IPS-NIHi7 (cell line): Measurements from ENCODE around the gene EHMT1.

Experiments
- DNase-seq: peaks from one replicate; pipeline ENCODE4 v3.0.0; 2012; ENCODE audit warnings: mixed read lengths; ENCODE audit errors: extremely low spot score

Gene EHMT1

DNA sequence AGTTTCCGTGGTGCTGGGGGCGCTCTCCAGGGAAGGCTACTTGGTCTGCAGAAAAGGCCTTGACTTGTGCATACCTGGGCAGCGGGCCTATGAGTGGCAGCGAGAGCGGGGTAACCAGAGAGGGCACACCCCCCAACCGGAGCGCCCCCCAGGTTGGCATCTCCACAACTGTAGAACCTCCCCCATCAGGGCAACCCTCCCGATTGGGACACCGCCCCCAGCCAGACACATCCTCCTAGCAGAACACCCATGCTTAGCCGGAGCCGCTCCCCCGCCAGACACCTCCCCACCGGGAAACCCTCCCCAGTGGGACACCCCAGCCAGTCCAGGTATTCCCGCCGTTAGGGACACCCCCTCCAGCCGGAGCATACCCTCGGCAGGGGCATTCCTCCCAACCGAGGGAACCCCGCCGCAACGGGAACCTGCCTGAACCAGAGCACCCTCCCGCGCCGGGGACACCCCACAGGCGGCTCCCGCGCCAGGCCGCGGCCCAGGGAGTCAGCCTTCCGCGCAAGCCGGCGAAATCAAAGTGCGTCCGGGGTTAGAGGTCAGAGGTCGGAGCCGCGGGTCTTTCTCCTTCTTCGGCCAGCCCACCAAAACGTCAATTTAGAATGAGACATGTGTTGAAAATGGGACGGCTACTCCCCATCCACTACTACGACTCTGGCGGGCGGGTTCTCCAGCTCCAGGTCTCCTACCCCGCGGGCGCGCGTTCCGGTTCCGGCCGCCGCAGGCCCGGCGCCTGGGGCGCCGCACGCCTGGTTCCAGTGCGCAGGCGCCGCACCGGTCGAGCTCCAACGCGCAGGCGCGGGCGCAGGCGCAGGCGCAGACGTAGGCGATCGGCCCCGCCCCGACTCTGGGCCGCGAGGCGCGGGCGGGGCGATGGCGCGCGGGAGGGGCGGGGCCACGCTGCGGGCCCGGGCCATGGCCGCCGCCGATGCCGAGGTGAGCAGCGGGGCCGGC lies at the start of gene EHMT1:
Gene EHMT1, plus strand, starts transcription at position 901 of the 963 bp plus-strand sequence. Its CDS starts 24 bp downstream, at position 925.
- peak; percentile 97 for DNase-seq

DNA sequence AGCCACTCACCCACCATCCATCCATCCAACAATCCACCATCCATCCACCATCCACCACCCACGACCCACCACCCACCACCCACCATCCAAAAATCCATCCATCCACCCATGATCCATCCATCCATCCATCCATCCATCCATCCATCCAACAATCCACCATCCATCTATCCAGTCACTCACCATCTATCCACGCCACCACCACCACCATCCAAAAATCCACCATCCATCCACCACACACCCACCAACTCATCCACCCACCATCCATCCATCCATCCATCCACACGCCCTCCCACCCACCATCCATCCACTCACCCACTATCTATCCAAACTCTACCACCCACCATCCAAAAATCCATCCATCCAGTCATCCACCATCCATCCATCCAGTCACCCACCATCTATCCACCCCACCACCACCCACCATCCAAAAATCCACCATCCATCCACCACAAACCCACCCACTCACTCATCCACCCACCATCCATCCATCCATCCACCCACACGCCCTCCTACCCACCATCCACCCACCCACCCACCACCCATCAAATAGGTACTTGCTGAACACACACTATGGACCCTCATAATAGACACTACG lies 49.1 kb upstream of the EHMT1 start:
- DNase-seq: no peak

DNA sequence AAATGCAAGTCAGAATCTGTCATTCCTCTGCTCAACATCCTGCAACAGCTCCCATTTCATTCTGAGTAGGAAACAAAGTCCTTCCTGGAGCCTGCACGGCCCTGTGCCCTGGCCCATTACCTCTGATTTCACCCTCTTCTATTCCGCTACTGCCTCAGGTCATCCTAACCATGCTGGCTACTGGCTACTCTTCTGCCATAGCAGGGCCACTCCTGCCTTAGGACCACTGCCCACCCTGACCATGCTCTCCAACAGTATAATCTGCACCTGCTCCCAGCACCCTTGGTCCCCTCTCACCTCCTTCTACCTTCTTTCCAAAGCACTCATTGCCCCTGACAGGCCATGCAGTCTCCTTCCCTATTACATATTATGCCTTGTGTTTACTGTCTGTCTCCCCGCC lies 48.2 kb upstream of the EHMT1 start:
- no peak for DNase-seq

DNA sequence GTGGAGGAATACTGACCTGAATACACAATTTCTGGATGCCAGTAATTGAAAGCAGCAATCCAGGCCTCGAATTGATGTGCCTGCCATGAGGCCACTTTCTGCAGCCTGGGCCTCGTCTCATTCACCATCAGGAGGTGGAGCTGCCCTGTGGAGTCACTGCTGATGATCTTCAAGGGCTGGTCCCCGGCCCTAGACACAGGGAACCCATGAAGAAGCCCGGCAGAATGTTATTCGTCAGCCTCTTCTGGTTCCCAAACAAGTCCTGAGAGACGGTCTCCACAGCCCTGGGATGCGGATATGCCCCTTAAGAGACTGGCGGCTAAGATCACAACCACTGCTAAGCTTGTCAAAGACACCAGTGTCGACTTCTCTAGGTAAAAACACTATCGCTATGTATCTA lies 44.6 kb upstream of the EHMT1 start:
- DNase-seq: no peak

DNA sequence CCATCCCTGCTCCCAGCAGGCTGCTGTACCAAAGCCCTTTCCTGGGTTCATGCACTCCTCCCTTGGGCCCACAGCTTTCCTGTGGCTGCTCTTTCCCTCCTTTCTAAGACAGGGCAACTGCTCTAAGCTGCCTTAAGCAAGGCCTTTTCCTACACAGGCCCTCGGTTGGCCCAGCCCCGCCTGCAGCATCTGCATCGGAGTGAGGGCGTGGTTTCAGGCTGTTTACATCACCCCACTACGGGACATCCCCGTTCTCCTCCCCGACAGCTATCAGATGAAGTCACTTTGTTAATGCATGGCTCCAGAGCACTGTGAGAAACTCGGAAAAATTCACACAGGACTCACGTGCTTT lies 43.5 kb upstream of the EHMT1 start:
- no peak for DNase-seq

DNA sequence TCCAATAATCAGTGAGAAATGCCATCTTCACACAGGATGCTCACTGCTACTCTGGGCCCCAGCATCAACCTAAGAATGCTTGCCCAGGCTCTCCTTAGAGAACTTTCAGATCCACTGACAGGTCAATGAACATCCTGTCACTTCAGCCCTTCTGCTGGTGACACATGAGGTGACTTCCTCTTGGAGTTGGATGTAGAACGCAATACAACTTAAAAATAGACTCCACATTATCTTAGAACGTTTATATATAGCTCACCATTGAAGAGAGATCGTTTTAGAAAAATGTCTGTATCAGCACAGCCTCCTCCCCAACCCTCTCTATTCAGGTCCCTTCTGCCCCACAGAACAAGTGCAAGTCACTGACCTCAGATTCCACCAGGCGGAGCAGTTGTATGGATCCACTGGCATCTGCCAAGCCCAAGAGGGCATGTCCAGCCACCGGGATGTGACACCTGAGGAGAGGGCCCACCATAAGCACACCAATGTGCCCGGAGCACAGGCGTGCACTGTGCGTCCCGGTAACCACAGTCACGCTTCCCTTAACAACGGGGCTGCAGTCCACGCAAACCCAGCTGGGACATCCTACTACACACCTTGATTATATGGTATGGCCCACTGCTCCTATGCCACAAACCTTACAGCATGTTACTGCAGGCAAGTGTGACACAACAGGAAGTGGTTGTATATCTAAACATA lies 42.9 kb upstream of the EHMT1 start:
- no peak for DNase-seq

DNA sequence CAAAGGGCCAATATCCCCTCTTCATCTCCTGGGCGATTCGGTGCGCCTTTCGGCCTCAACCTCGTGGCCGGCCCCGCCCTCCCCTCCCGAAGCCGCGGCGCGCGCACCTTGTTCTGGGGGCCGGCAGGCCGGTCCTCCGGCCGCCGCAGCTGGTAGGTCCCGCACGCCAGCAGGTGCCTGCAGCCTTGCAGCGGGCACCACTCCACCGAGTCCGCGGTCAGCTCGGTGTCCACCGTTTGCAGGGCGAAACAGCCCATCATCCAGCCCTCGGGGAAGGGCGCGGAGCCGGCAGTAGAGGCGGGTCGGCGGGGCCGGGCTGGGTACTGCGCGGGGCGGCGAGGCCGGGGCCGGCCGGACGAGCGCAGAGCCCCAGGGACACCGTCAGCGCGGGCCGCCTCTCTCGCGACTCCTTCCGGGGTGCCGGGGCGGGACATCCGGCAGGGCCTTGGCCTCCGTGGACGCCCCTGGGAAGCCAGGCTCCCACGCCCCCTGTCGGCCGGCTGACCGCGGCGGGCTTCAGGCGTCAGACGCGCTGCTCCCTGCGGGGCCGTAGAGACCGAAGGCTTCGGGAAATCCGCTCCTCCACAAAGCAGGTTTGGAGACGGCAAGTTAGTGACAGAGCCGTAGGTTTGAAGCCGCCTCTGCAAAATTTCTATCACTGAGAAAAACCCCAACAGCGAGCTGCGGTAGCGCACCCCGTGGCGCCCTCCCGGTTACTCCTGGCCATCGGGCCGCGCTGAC lies 40.1 kb upstream of the EHMT1 start, which contains the start of gene DPH7:
Gene DPH7, minus strand, starts transcription at position 408 of the 741 bp plus-strand sequence. Its CDS starts 148 bp downstream, at position 260.
- peak; percentile 98 for DNase-seq

DNA sequence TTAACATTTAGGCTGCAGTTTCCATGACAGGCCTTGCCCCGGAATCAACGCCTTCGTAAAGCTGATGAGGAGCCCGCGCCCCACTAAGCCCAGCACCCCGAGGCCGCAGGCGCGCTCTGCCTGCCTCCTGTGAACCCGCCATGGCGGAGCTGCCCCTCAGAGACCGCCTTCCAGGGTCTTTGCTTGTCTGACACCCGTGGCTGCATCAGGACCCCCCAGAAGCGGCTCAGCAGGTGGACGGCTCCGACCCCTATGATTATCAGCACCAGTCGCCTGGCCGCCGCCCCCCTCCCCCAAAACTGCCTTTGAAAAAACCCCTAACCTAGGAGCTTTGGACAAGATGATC lies 39.6 kb upstream of the EHMT1 start:
- DNase-seq: no peak

DNA sequence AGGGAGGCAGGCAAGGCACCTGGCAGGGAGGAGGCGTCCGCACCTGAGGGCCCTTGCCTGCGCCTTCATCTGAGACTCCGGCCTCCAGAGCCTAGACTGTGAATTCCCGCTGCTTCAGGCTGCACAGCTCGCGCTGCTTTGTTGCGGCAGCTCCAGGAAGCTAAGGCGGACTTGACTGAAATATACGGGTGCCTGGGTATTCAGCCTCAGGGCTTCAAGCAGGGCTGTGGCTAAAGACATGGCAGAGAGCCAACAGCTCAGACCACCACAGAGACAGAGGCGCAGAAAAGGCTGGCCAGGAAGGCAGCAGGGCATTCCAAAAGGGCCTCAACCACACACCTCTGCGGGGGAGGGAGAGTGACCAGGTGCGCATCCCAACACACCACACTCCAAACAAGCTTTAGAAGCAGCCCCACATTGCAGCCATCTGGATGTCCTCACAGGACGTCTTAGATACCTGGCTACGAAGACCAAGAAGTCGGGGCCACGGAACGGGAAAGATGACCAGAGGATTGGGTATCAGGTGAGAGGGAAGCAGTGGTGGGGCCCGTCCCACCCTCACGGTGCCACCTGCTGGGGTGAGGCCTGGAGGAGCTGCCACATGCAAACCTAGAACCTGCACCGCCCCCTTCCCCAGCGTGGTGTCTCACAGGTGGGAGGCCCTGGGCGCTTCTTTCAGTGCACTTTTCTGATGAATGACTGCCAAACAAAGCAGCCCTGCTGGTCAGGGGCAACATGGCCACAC lies 38.4 kb upstream of the EHMT1 start:
- no peak for DNase-seq

DNA sequence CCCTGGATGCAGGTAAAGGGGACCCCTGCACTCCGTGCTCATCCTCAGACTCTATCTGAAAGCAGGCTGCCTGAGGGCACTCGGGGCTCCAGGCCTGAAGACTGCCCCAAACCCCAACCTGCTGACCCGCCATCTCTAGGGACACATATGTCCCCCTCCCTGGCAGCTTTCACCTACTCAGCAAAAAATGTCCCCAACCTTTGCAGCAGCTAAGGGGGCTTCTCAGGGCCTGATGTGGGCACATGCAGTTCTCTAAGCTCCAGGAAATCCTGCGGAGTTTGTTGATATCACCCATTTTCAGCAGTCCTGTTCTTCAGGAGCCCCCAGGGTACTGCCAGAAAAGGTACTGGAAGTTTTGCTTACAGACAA lies 37.9 kb upstream of the EHMT1 start:
- no peak for DNase-seq

DNA sequence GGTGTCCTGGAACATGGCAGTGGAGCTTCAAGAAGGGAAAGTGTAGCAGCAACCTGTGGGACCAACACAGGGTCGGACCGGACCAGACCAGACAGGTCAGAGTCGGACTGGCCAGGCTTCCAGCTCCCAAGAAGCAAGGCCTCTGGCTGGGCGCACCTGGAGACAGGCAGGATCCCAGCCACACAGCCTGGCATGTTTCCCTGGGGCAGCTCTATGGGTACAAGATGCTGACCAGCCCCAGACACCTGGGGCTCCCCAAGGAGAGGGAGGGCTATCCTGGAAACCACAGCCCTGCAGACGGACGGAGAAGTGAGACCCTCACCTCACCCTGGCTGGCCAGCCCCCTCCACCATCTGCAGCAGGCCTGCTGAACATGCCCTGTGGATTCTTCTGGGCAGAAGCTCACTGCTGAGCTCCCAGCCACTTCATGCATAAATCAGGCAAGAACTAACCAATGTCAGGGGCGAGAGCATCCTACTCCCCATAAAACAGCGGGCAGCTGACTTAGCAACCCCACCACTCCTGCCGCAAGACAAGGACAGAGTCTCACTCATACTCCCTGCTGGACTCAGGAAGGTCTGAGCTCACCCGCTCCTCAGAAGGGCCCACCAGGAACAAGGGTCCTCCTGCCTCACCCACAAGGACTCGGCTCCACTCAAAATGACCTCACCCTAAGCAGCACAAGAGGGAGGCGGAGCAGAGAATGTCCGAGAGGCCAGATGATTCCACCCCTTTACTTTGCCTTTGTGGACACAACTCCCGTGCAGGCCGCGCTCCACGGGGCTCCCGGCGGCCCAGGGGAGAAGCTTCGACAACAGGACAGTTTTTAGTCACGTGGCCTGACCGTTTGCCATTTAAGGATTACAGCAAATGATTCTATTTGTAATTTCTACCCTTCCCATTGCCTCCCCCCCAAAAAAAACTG lies 37.2 kb upstream of the EHMT1 start:
- DNase-seq: no peak

DNA sequence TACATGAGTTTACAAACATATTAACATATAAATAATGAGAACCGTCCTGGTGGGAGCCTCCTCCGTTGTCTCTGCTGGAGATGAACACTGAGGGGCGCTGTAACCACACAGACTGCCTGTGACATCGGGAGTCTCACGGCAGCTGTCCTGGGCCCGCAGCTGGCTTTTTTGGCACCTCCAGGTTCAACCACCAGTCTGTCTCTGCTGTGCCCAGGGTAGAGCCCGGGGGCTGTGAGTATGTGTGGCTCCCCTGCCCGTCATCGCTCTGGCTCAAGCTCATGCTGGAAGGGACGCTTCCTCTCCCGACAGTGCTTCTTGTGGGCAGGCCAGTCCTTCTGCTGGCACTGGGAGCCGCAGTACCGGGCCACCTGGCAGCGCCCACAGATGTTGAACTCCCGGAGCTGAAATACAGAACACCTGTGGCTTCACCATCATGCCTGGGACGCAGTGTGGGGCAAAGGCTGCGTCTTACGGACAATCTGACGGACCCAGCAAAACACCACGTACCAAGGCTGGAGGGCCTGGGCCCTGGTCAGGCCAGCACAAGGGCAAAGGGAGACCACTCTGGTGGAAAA lies 36.4 kb upstream of the EHMT1 start:
- peak; percentile 68 for DNase-seq

DNA sequence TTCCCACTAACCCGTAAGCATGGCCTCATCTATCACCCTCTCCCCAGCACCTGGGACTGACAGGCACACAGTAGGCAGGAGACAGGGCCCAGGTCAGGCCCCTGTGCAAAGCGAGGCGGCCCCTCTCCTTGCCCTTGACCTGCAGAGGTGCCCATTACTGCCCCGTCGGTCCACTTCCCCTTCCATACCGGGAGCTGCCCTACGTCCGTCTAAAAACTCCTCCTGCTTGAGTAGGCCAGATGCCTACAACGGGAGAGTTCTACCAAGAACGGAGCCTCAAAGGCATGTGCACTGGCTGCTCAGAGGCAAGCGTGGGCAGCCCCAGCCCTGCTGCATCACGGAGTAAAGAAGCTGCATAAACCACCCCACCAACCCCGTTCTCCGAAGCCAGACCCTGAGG lies 35.5 kb upstream of the EHMT1 start:
- DNase-seq: no peak

DNA sequence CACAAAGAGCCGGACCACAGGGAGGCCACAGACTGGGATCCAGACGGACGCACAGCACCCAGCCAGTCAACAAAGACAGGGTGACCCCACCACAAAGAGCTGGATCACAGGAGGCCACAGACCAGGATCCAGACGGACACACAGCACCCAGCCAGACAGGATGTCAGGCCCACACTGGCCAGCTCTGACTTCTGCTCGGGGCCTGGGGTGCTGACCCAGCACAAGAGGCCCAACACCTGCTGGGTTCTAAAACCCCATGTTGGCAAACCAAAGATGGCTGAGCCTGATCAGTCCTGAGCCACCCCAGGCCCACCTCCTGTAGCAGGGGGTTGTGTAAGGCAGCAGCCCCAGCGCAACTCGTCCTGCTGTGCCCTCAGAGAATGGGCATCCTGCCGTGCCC lies 34.8 kb upstream of the EHMT1 start:
- DNase-seq: no peak

DNA sequence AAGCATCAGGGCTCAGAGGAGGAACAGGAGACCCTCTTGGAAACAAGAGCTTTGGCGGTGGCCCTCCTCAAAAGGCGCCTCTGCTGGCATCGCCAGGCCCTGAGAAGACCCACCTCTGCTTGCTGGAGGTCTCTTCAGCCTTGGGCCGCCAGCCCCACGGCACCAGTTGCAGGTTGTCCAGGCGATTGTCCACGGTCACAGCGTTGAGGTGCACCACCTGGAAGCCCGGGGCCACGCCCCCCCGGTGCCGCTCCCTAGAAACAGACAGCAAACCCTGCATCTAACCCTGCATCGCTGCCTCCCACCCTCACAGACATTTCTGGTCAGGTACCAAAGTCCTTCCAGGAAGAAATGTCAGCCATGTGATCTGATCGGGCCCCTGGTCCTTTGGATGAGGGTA lies 32.0 kb upstream of the EHMT1 start:
- no peak for DNase-seq

DNA sequence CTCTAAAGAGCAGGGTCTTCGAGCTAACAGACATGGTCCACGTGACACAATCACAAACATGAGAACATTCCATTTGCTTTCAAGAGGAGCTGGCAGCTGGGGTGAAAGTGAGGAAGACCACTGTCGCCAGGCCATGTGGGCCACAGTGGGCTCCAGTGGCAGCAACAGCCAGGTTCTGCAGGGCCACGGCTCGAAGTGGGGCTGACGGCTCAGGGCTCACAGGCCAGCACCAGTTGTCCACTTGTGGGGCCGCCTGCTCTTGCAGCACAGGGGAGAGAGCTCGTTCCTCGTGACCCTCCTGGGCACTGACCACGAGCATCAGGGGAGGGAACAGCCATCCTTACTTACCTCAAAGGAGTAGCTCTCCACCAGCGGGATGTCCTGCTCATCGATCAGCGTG lies 30.5 kb upstream of the EHMT1 start:
- DNase-seq: no peak

DNA sequence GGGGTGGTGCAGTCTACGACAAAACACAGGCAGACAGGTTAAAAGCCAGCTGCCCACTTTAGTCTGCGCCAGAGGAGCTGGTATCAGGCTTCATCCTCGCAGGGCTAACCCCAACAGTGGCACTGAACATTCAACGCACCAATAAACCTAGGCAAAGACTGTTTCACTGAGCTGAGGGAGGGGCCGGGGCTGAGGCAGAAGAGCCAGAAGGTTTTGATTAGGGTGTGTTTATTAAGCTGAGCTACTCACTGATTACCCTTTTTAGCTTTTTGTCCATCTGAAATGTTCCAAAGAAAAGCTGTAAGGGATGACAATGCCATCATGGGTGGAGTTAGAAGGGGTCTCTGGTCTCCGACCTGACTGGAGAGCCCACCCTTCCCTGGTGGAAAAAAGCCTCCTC lies 29.9 kb upstream of the EHMT1 start:
- no peak for DNase-seq

DNA sequence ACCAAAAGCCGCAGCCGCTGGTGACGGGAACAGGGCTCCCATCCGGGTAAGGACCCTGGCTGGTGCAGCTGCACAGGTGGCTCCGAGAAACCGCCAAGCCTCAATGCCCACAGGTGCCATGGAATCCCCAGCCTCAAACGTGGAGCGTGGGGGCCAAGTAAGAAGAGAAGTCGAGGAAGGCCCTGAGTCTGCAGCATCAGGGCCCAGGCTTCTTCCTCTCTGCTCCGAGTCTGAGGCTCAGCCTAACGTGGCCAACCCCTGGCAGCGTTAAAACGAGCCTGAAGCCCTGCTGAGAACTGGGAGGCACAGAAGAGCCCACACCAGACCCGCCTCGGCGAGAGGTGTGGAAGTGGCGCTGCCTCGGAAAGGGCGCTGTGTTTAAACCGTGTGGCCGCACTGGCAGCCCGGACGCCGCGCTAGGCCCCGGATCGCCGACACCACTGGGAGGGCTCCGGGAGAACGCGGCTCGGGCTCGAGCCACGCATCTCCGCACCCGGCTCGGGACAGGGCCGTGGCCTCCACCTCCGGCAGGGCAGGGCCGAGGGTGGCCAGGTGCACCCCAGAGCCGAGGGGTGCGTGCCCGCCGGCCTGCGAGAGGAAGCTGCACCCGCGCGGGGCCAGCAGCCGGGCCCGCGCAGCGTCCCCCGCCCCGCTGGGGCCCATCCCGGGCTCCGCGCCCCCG lies 29.2 kb upstream of the EHMT1 start:
- no peak for DNase-seq

DNA sequence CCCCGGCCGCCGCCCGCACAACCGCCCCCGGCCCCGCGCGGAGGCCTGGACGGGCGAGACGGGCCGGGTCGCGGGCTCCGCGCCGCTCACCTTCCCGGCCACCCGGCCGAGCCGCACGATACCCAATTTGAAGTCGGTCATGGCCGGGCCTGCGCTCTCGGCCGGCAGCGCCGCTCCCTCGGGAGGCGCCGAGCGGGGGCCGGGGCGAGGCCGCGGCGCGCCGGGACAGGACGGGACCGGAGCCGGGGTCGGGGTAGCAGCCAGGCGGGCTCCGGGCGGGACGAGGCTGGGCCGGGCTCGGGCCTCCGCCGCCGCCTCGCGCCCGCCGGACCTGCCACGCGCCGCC lies 28.7 kb upstream of the EHMT1 start:
- no peak for DNase-seq
